Tibial nerve (tissue), 4 donors: ENCODE results near the gene USB1. TPM values are rescaled to one million over a fixed set of nuclear protein-coding genes. Genes with fewer than 3 reads are reported as not detected.
A peak's percentile ranks its signal among the peaks of the same experiment; 100 is the strongest.

ENCODE experiments used
- DNase-seq, 2 donors: peaks; one replicate each; pipeline ENCODE4 v3.0.0-alpha.2; 2019; ENCODE audit warnings: low spot score in 2 of 2
- H3K27ac ChIP-seq, 4 donors: fragments of 200-600 bp; sonication (generic) in 3 of 4; one replicate each; pipeline ENCODE4 v1.5.1; 2017 to 2019; ENCODE audit warnings: mild to moderate bottlenecking in 1 of 4
- H3K27me3 ChIP-seq, 2 donors: fragments of 200-600 bp; sonication (generic) in 1 of 2; one replicate each; pipeline versions ENCODE4 v1.5.1 to v1.6.0; 2017 to 2019
- H3K36me3 ChIP-seq, 3 donors: fragments of 200-600 bp; sonication (generic); one replicate each; pipeline ENCODE4 v1.5.1; 2018 to 2019
- H3K4me1 ChIP-seq, 4 donors: fragments of 200-600 bp; sonication (generic) in 3 of 4; one replicate each; pipeline ENCODE4 v1.5.1; 2017 to 2019
- H3K4me3 ChIP-seq, 4 donors: fragments of 200-600 bp; sonication (generic) in 3 of 4; one replicate each; pipeline ENCODE4 v1.5.1; 2017 to 2019; ENCODE audit warnings: mild to moderate bottlenecking in 1 of 4, moderate library complexity in 1 of 4
- H3K9me3 ChIP-seq, 4 donors: fragments of 200-600 bp; sonication (generic) in 3 of 4; one replicate each; pipeline ENCODE4 v1.5.1; 2017 to 2019
- EP300 ChIP-seq, 2 donors: sonication (generic); formaldehyde crosslinking; IDR thresholded peaks; one replicate each; pipeline ENCODE4 v1.6.1; 2017; ENCODE audit warnings: antibody characterized with exemption in 2 of 2, mild to moderate bottlenecking in 1 of 2
- POLR2A ChIP-seq, 2 donors: fragments of 450-650 bp; IDR thresholded peaks; one replicate each; pipeline ENCODE4 v1.6.1; 2017; ENCODE audit warnings: antibody characterized with exemption in 2 of 2, mild to moderate bottlenecking in 2 of 2, moderate library complexity in 2 of 2
- WGBS, 2 donors: methylation state at CpG; one replicate each; pipeline ENCODE4 v1.1.5; 2018; 5-methylcytosine and 5-hydroxymethylcytosine counted together
- total RNA-seq, 4 donors: library from RNA; depleted of rRNA; stranded (reverse); fragments of >200 nt; gene quantifications; one replicate each; pipeline ENCODE4 v1.1.0, GENCODE V29; 2016
- TF ChIP-seq, protein P1 (sequence below), 5 experiments: fragments of 200-600 bp in 3 of 5; fragments of 450-650 bp in 2 of 5; sonication (generic) in 3 of 5; IDR thresholded peaks; one replicate each; pipeline ENCODE4 v1.5.1; 2016 to 2019; ENCODE audit warnings: antibody characterized with exemption in 5 of 5, mild to moderate bottlenecking in 3 of 5, moderate library complexity in 2 of 5

Gene USB1
- total RNA-seq, 4 donors from 2014 or later, result 23.1 to 80.4 (median 31.6) TPM

DNA sequence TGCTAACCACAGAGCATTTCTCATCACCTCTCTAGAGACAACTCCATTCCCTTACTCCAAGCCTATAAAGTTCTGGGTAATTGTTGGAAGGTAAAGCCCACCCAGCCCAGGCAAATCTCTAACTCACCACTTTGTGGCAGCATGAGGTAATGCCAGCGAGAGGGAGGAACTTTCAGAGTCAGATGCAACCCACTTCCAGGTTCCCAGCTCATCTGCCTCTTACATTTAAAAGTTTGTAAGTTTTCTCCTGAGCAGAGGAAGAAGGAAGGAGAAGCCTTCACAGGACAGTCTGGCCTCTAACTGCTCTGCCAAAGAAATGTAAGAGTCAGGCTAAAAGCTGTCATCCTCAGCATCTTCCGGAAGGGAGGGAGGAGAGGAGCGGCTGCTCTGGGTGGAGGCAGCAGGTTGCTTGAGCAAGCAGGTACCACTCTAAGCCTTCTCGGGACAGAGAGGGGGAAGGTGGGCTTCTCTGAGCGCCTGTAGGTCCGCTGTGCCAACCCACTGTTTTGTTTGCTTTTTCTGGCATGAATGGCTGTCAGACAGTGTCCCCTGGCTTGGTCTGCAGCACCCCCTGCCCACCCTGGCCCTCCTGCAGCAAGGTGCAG, 1.7 kb upstream of the USB1 start:
- Histone ChIP-seq H3K4me3 (peak overlapping the region; percentile 64 to 87 (median 76)), H3K4me1 (peaks cover 0 to 48% (median 19%) of the 10 kb centered on the region in 4 donors), H3K27ac (peak overlapping the region; percentile 79 to 94 (median 90)), H3K27me3 (no peaks in the 10 kb centered on the region), H3K9me3 (no peaks in the 10 kb centered on the region), H3K36me3 (peaks cover 3 to 49% (median 14%) of the 10 kb centered on the region in 3 donors)
- no peak for TF ChIP-seq EP300 (IDR thresholded peaks at IDR 0.05)
- TF ChIP-seq, protein P1, sequence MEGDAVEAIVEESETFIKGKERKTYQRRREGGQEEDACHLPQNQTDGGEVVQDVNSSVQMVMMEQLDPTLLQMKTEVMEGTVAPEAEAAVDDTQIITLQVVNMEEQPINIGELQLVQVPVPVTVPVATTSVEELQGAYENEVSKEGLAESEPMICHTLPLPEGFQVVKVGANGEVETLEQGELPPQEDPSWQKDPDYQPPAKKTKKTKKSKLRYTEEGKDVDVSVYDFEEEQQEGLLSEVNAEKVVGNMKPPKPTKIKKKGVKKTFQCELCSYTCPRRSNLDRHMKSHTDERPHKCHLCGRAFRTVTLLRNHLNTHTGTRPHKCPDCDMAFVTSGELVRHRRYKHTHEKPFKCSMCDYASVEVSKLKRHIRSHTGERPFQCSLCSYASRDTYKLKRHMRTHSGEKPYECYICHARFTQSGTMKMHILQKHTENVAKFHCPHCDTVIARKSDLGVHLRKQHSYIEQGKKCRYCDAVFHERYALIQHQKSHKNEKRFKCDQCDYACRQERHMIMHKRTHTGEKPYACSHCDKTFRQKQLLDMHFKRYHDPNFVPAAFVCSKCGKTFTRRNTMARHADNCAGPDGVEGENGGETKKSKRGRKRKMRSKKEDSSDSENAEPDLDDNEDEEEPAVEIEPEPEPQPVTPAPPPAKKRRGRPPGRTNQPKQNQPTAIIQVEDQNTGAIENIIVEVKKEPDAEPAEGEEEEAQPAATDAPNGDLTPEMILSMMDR (IDR thresholded peaks at IDR 0.05), result no peak
- no peak for TF ChIP-seq POLR2A (IDR thresholded peaks at IDR 0.05)
- 5 to 12% methylated on average over 4 to 6 of the region's 6 CpGs for WGBS, 2 donors
- no peak for DNase-seq

DNA sequence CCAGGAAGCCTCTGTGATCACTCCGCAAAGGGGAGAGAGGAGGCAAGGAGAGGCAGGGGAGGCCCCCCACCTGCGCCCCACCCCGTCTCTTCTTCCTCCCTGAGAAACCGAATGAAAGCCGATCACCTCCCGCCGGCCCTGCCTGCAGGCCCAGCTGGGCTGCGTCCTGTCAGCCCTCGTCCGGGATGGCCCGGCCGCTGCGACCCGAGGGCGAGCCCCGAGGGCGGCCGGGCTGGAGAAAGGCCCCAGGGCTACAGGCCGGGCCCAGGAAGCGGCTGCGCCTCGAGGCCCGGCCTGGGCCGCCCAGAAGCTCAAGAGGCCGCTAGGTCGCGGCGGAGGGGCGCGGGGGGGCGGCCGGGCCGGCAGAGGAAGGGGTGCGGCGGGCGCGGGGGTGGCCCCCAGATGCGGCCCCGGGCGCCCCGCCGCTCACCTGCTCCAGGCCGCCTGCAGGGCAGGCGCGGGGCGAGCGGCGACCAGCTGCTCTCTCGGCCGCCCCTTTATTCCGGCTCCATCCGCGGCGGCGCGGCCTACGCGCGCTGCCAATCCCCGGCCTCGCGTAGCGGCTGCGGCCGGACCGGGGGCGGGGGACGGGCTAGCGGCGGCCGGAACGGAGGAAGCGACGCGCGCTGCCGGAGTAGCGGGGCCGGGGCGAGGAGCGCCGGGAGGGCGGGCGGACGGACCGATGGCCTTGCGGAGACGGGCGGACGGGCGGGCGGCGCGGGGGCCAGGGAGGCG, 1.1 kb upstream of the USB1 start, which contains the start of gene ZNF319:
ZNF319 (minus strand) TSS at position 702 of the 735 bp plus-strand sequence. CDS start 2,407 bp downstream, outside the sequence.
- Histone ChIP-seq H3K4me1 (peaks cover 0 to 48% (median 22%) of the 10 kb centered on the region in 4 donors), H3K9me3 (no peaks in the 10 kb centered on the region), H3K27ac (peak within 1 kb of the TSS; percentile 79 to 94 (median 91)), H3K36me3 (peaks cover 3 to 44% (median 14%) of the 10 kb centered on the region in 3 donors), H3K27me3 (no peaks in the 10 kb centered on the region), H3K4me3 (peak within 1 kb of the TSS; percentile 64 to 90 (median 80))
- DNase-seq, result no peak
- WGBS, 2 donors, result 2 to 4% methylated on average over 26 to 28 of the region's 95 CpGs
- TF ChIP-seq, protein P1 (IDR thresholded peaks at IDR 0.05), result no peak
- TF ChIP-seq EP300 (IDR thresholded peaks at IDR 0.05), result no peak
- TF ChIP-seq POLR2A (IDR thresholded peaks at IDR 0.05), result no peak

GRCh38 chr16:58001781-58002415, 691 bp downstream of the USB1 start:
- Histone ChIP-seq H3K27me3 (no peaks in the 10 kb centered on the region), H3K4me3 (peak overlapping the region; percentile 64 to 90 (median 80)), H3K36me3 (peaks cover under 1 to 34% (median 9%) of the 10 kb centered on the region in 3 donors), H3K27ac (peak overlapping the region; percentile 79 to 94 (median 91)), H3K4me1 (peaks cover 0 to 44% (median 22%) of the 10 kb centered on the region in 4 donors), H3K9me3 (peaks cover 0 to 3% (median 0%) of the 10 kb centered on the region in 4 donors)
- WGBS, 2 donors, result 23 to 33% methylated on average over 10 of the region's 10 CpGs
- TF ChIP-seq, protein P1 (IDR thresholded peaks at IDR 0.05), result no peak
- TF ChIP-seq POLR2A (IDR thresholded peaks at IDR 0.05) (no peak), EP300 (IDR thresholded peaks at IDR 0.05) (no peak)
- no peak for DNase-seq

DNA sequence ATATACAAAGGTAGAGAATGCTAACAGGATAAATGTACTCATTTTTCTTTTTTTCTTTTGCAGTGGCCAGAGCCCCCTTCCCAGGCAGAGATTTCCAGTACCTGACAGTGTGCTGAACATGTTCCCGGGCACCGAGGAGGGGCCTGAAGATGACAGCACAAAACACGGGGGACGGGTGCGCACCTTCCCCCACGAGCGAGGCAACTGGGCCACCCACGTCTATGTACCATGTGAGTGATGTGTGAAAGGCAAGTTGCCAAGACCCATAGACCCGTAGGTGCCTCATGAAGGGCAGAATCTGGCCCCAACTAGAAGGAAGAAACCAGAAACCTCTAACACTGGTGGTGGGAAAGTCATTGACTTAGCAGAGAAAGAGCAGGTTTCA, 1.2 kb downstream of the USB1 start:
- DNase-seq, result no peak
- 73 to 77% methylated on average over 9 of the region's 9 CpGs for WGBS, 2 donors
- TF ChIP-seq POLR2A (IDR thresholded peaks at IDR 0.05), result no peak
- TF ChIP-seq, protein P1 (IDR thresholded peaks at IDR 0.05), result no peak
- no peak for TF ChIP-seq EP300 (IDR thresholded peaks at IDR 0.05)

More for the DNA sequence above, 1.2 kb downstream of the USB1 start:
- Histone ChIP-seq H3K27me3 (no peaks in the 10 kb centered on the region), H3K4me3 (no peak overlapping the region), H3K9me3 (peaks cover 0 to 3% (median 0%) of the 10 kb centered on the region in 4 donors), H3K4me1 (peaks cover 0 to 44% (median 22%) of the 10 kb centered on the region in 4 donors), H3K27ac (no peak overlapping the region), H3K36me3 (peaks cover 0 to 29% (median 5%) of the 10 kb centered on the region in 3 donors)
